ENCODE results near the gene RAB26.

DNA sequence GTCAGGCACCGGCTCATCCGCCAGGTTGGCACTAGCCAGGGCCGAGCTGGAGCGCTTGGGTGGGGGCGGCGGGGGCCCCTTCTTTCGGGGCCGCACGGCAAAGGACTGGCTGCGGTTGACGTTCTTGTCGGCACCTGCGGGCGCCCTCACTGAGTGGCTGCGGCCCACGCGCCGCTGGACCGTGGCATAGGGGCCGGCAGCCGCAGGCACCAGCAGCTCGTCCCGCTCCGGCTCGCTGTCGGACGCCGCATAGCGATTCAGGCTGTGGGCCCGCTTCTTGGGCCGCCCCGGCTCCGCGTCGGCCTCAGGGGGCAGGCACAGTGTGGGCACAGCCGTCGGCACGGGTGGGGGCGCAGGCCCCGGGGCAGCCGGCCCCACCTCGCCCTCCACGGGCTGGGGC lies 32.0 kb downstream of the RAB26 start:
- TF ChIP-seq, protein P1, sequence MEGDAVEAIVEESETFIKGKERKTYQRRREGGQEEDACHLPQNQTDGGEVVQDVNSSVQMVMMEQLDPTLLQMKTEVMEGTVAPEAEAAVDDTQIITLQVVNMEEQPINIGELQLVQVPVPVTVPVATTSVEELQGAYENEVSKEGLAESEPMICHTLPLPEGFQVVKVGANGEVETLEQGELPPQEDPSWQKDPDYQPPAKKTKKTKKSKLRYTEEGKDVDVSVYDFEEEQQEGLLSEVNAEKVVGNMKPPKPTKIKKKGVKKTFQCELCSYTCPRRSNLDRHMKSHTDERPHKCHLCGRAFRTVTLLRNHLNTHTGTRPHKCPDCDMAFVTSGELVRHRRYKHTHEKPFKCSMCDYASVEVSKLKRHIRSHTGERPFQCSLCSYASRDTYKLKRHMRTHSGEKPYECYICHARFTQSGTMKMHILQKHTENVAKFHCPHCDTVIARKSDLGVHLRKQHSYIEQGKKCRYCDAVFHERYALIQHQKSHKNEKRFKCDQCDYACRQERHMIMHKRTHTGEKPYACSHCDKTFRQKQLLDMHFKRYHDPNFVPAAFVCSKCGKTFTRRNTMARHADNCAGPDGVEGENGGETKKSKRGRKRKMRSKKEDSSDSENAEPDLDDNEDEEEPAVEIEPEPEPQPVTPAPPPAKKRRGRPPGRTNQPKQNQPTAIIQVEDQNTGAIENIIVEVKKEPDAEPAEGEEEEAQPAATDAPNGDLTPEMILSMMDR (IDR thresholded peaks at IDR 0.05), result no peak
- no peak for TF ChIP-seq POLR2A (IDR thresholded peaks at IDR 0.05)
